Measurements from ENCODE around the gene SAMD8.

- no peak for TF ChIP-seq CTCF (conservative IDR thresholded peaks at IDR 0.05)
- TF ChIP-seq ZFX (IDR thresholded peaks at IDR 0.05), result no peak
Measured at GRCh38 chr10:75226656-75227055, 115.2 kb downstream of the SAMD8 start.

Data from C4-2B (cell line).